ENCODE results near the gene RMRP. TPM values are rescaled to one million over a fixed set of nuclear protein-coding genes. Genes with fewer than 3 reads are reported as not detected.
"Not testable (repeated sequence)": the region's sequence is repeated elsewhere in the genome, so short reads cannot be mapped to it uniquely, and the experiment has no call there.

The RMRP gene
- total RNA-seq, 1 donor from 2014 or later = 12,220 TPM

GRCh38 chr9:35628389-35628991 lies 29.3 kb downstream of the RMRP start:
- ATAC-seq (no peak), DNase-seq (ENCODE audit: low spot score) (peak; percentile 31)
- intact Hi-C loops (cut with DNase I) = no loop called here

- ATAC-seq (no peak), DNase-seq (ENCODE audit: low spot score) (no peak)
- intact Hi-C loops (cut with DNase I) = no loop called here
Measured at GRCh38 chr9:35627575-35627974, 30.2 kb downstream of the RMRP start.

GRCh38 chr9:35619800-35620158 lies 38.0 kb downstream of the RMRP start:
- intact Hi-C loops (cut with DNase I) = no loop called here
- no peak for ATAC-seq
- DNase-seq (ENCODE audit: low spot score) = no peak

- intact Hi-C loops (cut with DNase I) = no loop called here
- DNase-seq (ENCODE audit: low spot score) = no peak
- peak; percentile 55 for ATAC-seq
Measured at GRCh38 chr9:35618854-35619799, 38.7 kb downstream of the RMRP start.

- no peak for DNase-seq (ENCODE audit: low spot score)
- peak; percentile 57 for ATAC-seq
- intact Hi-C loops (cut with DNase I) = no loop called here
Measured at GRCh38 chr9:35618325-35618727, 39.5 kb downstream of the RMRP start, which contains the start of gene CD72. Gene CD72 (minus strand): TSS chr9:35618413. CDS start chr9:35618303, 110 bp downstream.

DNA sequence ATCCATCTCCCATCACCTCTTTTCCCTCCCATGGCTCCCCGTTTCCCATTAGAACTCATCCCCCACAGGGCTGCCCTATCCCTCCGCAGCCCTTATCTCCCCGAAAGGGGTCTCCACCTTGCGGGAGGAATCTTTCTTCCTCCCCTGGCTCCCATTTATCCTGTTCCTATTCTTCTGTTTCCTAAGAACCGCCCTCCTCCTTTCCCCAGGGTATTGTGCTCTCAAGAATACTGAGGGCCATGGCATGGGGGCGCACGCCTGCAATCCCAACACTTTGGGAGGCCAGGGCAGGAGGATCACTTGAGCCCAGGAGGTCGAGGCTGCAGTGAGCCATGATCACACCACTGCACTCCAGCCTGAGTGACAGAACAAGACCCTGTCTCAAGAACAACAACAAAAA lies 40.3 kb downstream of the RMRP start:
- ATAC-seq (no peak), DNase-seq (ENCODE audit: low spot score) (peak; percentile 18)
- intact Hi-C loops (cut with DNase I) = no loop called here

DNA sequence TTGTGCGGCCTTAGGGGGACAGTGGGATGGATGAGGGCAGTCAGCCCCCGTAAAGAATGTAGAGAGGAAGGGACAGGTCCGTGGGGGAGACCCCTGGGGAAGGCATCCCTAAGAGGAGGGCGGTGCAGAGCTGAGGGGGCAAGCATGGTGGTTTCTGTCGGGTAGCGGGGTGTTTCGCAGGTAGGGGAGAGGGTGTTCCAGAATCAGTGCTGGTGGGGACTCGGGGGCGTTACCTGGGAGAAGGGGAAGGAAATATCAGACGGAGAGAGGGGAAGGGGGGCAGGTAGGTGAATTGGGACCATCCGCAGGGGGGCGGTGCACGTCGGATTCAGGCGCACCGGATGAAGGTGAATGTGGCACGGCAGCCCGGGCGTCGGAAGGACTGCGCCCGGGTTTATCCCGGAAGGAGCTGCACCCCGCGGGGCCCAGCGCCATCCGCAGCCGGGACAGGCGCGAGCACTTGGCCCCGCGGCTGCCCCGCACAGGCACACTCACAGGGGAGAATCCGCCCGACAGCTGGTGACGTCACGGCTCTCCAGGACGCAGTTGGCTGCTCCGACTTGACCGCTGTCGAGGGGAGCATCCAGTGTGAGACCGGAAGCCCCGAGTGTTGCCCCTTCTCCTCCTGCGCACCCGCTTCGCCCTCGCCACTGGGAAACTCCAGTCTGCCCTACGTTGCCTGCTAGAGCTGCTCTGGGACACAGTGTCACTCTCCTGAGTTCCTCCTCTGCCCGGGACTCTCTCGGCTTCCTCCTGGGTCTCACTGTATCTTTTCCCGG lies 40.9 kb downstream of the RMRP start:
- intact Hi-C loops (cut with DNase I) = no loop called here
- peak; percentile 74 for ATAC-seq

GRCh38 chr9:35615981-35616680 lies 41.7 kb downstream of the RMRP start:
- no peak for ATAC-seq
- intact Hi-C loops (cut with DNase I) = no loop called here
- peak; percentile 54 for DNase-seq (ENCODE audit: low spot score)

More for the DNA sequence above, 40.9 kb downstream of the RMRP start:
- DNase-seq (ENCODE audit: low spot score) = peak; percentile 82

- no peak for ATAC-seq
- intact Hi-C loops (cut with DNase I) = no loop called here
- no peak for DNase-seq (ENCODE audit: low spot score)
Measured at GRCh38 chr9:35612843-35613242, 45.0 kb downstream of the RMRP start.

DNA sequence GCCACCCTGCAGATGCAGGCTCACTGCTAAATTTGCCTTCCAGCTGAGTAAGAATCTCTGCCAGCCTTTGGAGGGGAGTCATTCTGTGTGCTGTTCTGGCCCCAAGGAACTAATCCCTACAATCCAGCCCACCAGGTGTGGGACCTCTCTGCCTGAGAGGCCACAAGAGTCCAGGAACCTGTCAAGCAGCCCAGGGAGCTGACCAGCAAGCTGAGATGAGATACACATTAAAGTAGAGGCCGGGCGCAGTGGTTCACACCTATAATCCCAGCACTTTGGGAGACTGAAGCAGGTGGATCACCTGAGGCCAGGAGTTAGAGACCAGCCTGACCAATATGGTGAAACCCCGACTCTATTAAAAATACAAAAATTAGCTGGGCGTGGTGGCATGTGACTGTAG lies 45.8 kb downstream of the RMRP start:
- intact Hi-C loops (cut with DNase I) = not testable (repeated sequence)

DNA sequence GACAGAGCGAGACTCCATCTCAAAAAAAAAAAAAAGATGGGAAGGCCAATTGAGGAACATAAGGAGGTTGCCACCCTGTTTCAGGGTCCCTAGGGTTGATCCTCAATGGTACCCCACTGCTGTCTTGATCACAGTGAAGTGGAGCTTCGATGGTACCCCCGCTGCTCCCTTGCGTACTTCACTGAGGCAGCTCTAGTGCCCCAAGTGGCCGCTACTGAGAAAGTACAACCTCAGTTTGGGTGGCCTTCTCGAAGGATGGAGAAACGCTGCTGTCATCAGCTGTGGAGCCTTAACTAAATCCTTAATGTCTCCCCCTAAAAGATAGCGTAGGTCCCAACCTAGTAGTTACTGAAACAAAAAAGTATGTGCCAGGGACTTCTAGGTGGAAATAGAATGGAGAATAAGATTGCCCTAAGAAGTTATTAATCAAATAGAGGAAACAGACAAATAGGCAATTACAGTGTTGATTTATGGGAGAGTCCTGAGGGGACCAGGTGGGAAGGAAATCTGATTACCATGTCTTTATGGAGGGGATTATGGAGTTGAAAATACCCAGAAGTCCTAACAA lies 46.5 kb downstream of the RMRP start:
- intact Hi-C loops (cut with DNase I) = no loop called here
- DNase-seq (ENCODE audit: low spot score) (no peak), ATAC-seq (peak; percentile 55)

More for the DNA sequence above, 45.8 kb downstream of the RMRP start:
- not testable (repeated sequence) for ATAC-seq; DNase-seq (ENCODE audit: low spot score)

DNA sequence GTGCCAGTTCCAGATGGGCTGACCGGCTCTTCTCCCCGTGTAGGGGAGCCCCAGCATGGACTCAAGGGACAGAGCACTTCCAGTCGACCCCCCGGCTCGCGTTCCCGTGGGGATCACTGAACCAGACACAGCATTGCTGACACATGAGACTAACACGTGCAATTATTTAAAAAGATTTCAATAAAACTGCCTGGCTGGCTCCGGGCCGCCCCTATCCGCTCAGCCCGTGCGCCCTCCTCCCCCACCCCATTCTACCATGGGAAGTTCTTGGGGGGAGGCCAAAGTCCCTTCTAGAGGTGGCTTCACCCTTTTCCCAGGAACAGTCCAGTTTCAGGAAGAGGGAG lies 48.0 kb downstream of the RMRP start:
- DNase-seq (ENCODE audit: low spot score) (no peak), ATAC-seq (no peak)
- intact Hi-C loops (cut with DNase I) = no loop called here

GRCh38 chr9:35609001-35609819 lies 48.6 kb downstream of the RMRP start:
- no peak for DNase-seq (ENCODE audit: low spot score)
- ATAC-seq = no peak
- intact Hi-C loops (cut with DNase I) = no loop called here

DNA sequence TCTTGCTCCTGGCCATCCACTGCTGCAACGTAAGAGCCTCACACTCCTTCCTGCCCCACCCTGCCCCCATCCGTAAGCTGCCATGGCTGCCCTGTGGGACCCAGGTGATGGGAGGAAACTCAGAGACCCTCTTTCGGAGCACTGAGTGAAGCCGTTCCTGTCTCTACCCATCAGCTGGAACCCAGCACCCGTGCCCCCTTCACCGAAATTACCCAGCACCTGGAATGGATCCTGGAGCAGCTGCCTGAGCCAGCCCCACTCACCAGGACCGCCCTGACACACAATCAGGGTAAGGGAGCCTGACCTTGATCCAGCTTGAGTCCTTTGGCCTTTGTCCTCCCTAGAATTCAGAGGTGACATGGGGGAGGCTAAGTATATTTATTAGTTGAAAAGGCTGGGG lies 49.6 kb downstream of the RMRP start:
- intact Hi-C loops (cut with DNase I) = no loop called here
- no peak for DNase-seq (ENCODE audit: low spot score)
- no peak for ATAC-seq
